Lung (tissue), 12 donors: ENCODE measurements around the gene INHBC. TPM values are rescaled to one million over a fixed set of nuclear protein-coding genes. Genes with fewer than 3 reads are reported as not detected.

ENCODE experiments used
- ATAC-seq: fragments of 200-7000 bp; cut with Tn5 transposase; one replicate; pipeline ENCODE4 v1.9.1; 2020; ENCODE audit warnings: moderate number of reproducible peaks; ENCODE audit not compliant: insufficient read depth, low FRiP score
- DNase-seq, 3 donors: peaks; one replicate each; pipeline ENCODE4 v3.0.0-alpha.2; 2013 to 2017
- H3K27ac ChIP-seq, 2 donors: one replicate each; pipeline ENCODE4 v1.5.1; 2013; ENCODE audit warnings: mild to moderate bottlenecking in 2 of 2, moderate library complexity in 2 of 2, control low read depth in 1 of 2, inconsistent platforms in 1 of 2, low read depth in 1 of 2, low read length in 1 of 2
- H3K27me3 ChIP-seq, 3 donors: one replicate each; pipeline ENCODE4 v1.5.1; 2013; ENCODE audit warnings: low read length in 2 of 3; ENCODE audit not compliant: control insufficient read depth in 3 of 3, insufficient read depth in 3 of 3
- H3K36me3 ChIP-seq, 4 donors: one replicate each; pipeline ENCODE4 v1.5.1; 2013; ENCODE audit warnings: low read length in 4 of 4, mild to moderate bottlenecking in 1 of 4, moderate library complexity in 1 of 4; ENCODE audit not compliant: control insufficient read depth in 4 of 4, insufficient read depth in 4 of 4
- H3K4me1 ChIP-seq, 5 donors: one replicate each; pipeline ENCODE4 v1.5.1; 2013; ENCODE audit warnings: low read length in 5 of 5, mild to moderate bottlenecking in 2 of 5, moderate library complexity in 1 of 5; ENCODE audit not compliant: control insufficient read depth in 5 of 5, insufficient read depth in 5 of 5
- H3K4me3 ChIP-seq: one replicate; pipeline ENCODE4 v1.5.1; 2013; ENCODE audit warnings: mild to moderate bottlenecking, control low read depth, moderate library complexity
- H3K9ac ChIP-seq, 2 donors: one replicate each; pipeline ENCODE4 v1.5.1; 2013; ENCODE audit warnings: low read length in 2 of 2, control low read depth in 1 of 2; ENCODE audit not compliant: insufficient read depth in 1 of 2
- H3K9me3 ChIP-seq, 4 donors: one replicate each; pipeline ENCODE4 v1.5.1; 2013; ENCODE audit warnings: low read length in 3 of 4, mild to moderate bottlenecking in 1 of 4, moderate library complexity in 1 of 4; ENCODE audit not compliant: control insufficient read depth in 4 of 4, insufficient read depth in 3 of 4
- CTCF ChIP-seq: IDR thresholded peaks from 2 replicates; pipeline ENCODE4 v1.5.1; 2012; ENCODE audit warnings: mild to moderate bottlenecking; ENCODE audit errors: control extremely low read depth, extremely low read depth
- WGBS, 2 donors: extraction: QIAGEN DNeasy Blood & Tissue Kit; methylation state at CpG; one replicate each; pipeline ENCODE4 v1.1.7; 2013; 5-methylcytosine and 5-hydroxymethylcytosine counted together
- polyA plus RNA-seq, 2 donors: library from polyadenylated mRNA; stranded (reverse); fragments of 200-250 nt; gene quantifications; one replicate each; pipeline ENCODE4 v1.2.1, GENCODE V29; 2013
- total RNA-seq, 2 donors: library from RNA; depleted of rRNA in 1 of 2; stranded (reverse); fragments of >200 nt in 1 of 2; gene quantifications; one replicate each; pipeline ENCODE4 v1.2.1, GENCODE V29; 2014 to 2021
- donor health status: control.
- donor health status: control.
- donor health status: Bipolar disorder and iron deficiency.
- donor health status: healthy.
- donor health status: DM: yes; HTN: yes; CAD: no.

INHBC gene
- total and polyA plus RNA-seq, 4 donors = 0.02 TPM; not detected in 3

- WGBS, 2 donors = 8 to 12% methylated on average over 47 of the region's 47 CpGs
- H3K27ac ChIP-seq = peak within 1 kb of the TSS; percentile 65 to 88
- H3K4me3 ChIP-seq = peak within 1 kb of the TSS; percentile 96
- H3K27me3 ChIP-seq = no peaks in the 10 kb centered on the region
- DNase-seq (peak; percentile 94 to 98 (median 97)), ATAC-seq (peak; percentile 95)
- TF ChIP-seq CTCF = no peak
- peak within 1 kb of the TSS; percentile 75 to 91 for H3K9ac ChIP-seq
- no peaks in the 10 kb centered on the region for H3K9me3 ChIP-seq
- H3K4me1 ChIP-seq = peaks cover 0 to 10% (median 7%) of the 10 kb centered on the region in 5 donors
- peaks cover 17 to 27% (median 23%) of the 10 kb centered on the region in 4 donors for H3K36me3 ChIP-seq
Observed at GRCh38 chr12:57487597-57488401, 53.2 kb downstream of the INHBC start, which contains the start of gene MARS1. TSS of gene MARS1 (plus strand) at chr12:57488068. CDS start at chr12:57488091, 23 bp downstream.

- Histone ChIP-seq H3K4me1 (peaks cover 0 to 10% (median 7%) of the 10 kb centered on the region in 5 donors), H3K4me3 (peak overlapping the region; percentile 96), H3K9ac (peak overlapping the region; percentile 75 to 91), H3K27me3 (no peaks in the 10 kb centered on the region), H3K36me3 (peaks cover 17 to 29% (median 25%) of the 10 kb centered on the region in 4 donors), H3K27ac (peak overlapping the region; percentile 65 to 88), H3K9me3 (no peaks in the 10 kb centered on the region)
- DNase-seq (no peak), ATAC-seq (peak; percentile 17)
- 31 to 34% methylated on average over 11 of the region's 11 CpGs for WGBS, 2 donors
- no peak for TF ChIP-seq CTCF
Observed at GRCh38 chr12:57488402-57489156, 54.0 kb downstream of the INHBC start.

- Histone ChIP-seq H3K4me3 (no peak overlapping the region), H3K27ac (peak overlapping the region in 1 of 2 donors; percentile 9), H3K27me3 (no peaks in the 10 kb centered on the region), H3K9ac (peak overlapping the region in 1 of 2 donors; percentile 91), H3K4me1 (peaks cover 0 to 10% (median 7%) of the 10 kb centered on the region in 5 donors), H3K9me3 (no peaks in the 10 kb centered on the region), H3K36me3 (peaks cover 17 to 29% (median 25%) of the 10 kb centered on the region in 4 donors)
- ATAC-seq (no peak), DNase-seq (no peak)
- WGBS, 2 donors = 89 to 90% methylated on average over 5 of the region's 5 CpGs
- no peak for TF ChIP-seq CTCF
Observed at GRCh38 chr12:57489157-57489641, 54.6 kb downstream of the INHBC start.
